Measurements from ENCODE around the gene ATG7. TPM values are rescaled to one million over a fixed set of nuclear protein-coding genes. Genes with fewer than 3 reads are reported as not detected.

Gene ATG7
- total RNA-seq, 4 donors from 2014 or later = 31.3 to 67.7 (median 51.3) TPM

DNA sequence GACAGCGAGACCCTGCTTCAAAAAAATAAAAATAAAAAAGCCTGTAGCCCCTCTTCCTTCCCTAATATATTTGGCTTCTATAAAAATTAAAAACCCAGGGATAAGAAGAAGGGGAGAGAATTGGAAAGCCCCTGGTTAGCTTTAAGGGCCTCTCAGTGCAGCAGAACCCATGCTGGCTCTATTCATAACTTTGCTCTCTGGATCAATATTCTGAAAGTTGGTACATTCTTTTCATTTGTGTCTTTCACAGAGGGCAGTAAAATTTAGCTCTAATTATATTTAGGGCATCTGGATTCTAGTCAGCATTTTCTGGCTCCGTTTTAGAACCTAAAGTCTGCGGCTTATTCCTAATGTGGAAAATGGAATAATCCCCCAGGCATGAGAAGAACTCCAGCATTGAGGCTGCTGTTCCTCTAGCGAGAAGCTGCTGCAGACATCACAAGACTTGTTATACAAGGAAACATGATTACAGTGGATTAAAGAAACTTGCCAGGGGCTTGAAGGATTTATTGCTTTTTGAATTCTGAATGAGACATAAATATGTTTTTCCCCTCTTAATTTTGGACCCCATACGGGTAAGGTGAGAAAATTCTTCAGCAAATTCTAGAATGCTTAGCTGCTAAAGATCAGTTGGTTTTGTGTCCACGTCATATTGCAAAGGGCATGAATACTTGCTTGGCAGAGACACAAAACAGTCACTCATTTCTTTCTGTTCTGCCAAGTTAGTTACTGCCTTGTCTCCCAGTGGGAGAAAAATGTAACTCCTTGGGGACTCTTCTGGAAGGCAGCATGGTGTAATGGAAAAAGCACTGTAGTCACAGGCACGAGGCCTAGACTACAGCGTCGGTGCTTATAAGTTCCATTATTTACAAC is 193.8 kb downstream of the ATG7 start:
- TF ChIP-seq, protein P1, sequence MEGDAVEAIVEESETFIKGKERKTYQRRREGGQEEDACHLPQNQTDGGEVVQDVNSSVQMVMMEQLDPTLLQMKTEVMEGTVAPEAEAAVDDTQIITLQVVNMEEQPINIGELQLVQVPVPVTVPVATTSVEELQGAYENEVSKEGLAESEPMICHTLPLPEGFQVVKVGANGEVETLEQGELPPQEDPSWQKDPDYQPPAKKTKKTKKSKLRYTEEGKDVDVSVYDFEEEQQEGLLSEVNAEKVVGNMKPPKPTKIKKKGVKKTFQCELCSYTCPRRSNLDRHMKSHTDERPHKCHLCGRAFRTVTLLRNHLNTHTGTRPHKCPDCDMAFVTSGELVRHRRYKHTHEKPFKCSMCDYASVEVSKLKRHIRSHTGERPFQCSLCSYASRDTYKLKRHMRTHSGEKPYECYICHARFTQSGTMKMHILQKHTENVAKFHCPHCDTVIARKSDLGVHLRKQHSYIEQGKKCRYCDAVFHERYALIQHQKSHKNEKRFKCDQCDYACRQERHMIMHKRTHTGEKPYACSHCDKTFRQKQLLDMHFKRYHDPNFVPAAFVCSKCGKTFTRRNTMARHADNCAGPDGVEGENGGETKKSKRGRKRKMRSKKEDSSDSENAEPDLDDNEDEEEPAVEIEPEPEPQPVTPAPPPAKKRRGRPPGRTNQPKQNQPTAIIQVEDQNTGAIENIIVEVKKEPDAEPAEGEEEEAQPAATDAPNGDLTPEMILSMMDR (IDR thresholded peaks at IDR 0.05) = no peak
- no peak for TF ChIP-seq POLR2A (IDR thresholded peaks at IDR 0.05)

GRCh38 chr3:11467875-11468274 is 195.7 kb downstream of the ATG7 start:
- intact Hi-C loops (cut with DNase I) = no loop called here
- H3K9me3 ChIP-seq = no peaks in the 10 kb centered on the region
- H3K27me3 ChIP-seq = no peaks in the 10 kb centered on the region
- no peak for TF ChIP-seq POLR2A (IDR thresholded peaks at IDR 0.05)
- TF ChIP-seq, protein P1 (IDR thresholded peaks at IDR 0.05) = no peak
- H3K4me1 ChIP-seq = peaks cover 0 to 35% (median 16%) of the 10 kb centered on the region in 3 donors
- H3K27ac ChIP-seq = peak overlapping the region in 1 of 4 donors; percentile 84
- no peak overlapping the region for H3K4me3 ChIP-seq
- no peak for DNase-seq
- 81 to 84% methylated on average over 4 of the region's 4 CpGs for WGBS, 2 donors
- H3K36me3 ChIP-seq = peaks cover 0 to 6% (median 0%) of the 10 kb centered on the region in 3 donors

More for the DNA sequence above, 193.8 kb downstream of the ATG7 start:
- peak overlapping the region; percentile 26 to 84 (median 78) for H3K27ac ChIP-seq
- intact Hi-C loops (cut with DNase I) = no loop called here
- H3K36me3 ChIP-seq = peaks cover 0 to 6% (median 0%) of the 10 kb centered on the region in 3 donors
- H3K9me3 ChIP-seq = no peaks in the 10 kb centered on the region
- no peak for DNase-seq
- H3K4me1 ChIP-seq = peaks cover 0 to 35% (median 16%) of the 10 kb centered on the region in 3 donors
- WGBS, 2 donors = 29 to 40% methylated on average over 9 of the region's 9 CpGs
- no peak overlapping the region for H3K4me3 ChIP-seq
- H3K27me3 ChIP-seq = no peaks in the 10 kb centered on the region

DNA sequence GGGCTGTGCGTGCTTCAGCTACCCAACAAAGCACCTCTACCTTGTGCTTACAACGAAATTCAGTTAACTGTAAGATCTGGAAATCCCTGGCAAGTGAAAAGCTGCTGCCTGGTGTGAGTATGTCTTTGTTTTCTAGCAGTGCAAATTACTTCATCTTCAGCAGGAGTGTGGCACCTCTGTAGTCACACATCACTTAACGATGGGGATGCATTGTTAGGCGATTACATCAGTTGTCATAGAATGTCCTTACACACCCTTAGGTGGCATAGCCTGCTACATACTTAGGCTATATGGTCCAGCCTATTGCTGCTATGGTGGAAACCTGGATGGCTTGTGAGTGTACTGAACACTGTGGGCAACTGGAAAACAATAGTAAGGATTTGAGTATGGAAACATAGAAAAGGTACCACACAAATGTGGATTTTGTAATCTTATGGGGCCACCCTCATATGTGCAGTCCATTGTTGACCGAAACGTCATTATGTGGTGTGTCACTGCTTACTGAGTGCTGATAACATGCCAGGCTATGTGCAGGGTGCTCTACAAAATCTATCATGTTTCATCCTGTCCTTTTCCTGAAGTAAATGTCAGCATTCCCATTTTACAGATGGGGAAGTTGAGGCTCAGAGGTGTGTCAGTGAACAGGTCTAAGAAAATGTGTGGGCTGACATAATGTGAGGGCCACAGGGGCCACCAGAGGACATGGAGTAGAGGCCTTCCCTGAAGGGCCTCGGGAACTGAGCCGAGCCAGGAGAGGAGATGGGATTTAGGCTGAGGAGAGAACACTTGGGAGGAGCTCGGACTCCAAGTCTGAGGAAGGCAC is 198.0 kb downstream of the ATG7 start:
- 82 to 91% methylated on average over 9 of the region's 9 CpGs for WGBS, 2 donors
- no peak for TF ChIP-seq POLR2A (IDR thresholded peaks at IDR 0.05)
- TF ChIP-seq, protein P1 (IDR thresholded peaks at IDR 0.05) = no peak
- Histone ChIP-seq H3K27me3 (no peaks in the 10 kb centered on the region), H3K4me3 (no peak overlapping the region), H3K27ac (no peak overlapping the region), H3K4me1 (peaks cover 0 to 21% (median 15%) of the 10 kb centered on the region in 3 donors), H3K36me3 (peaks cover 0 to 6% (median 0%) of the 10 kb centered on the region in 3 donors), H3K9me3 (no peaks in the 10 kb centered on the region)
- no peak for DNase-seq
- intact Hi-C loops (cut with DNase I) = no loop called here

- no peak overlapping the region for H3K27ac ChIP-seq
- no peaks in the 10 kb centered on the region for H3K9me3 ChIP-seq
- H3K4me3 ChIP-seq = no peak overlapping the region
- WGBS, 2 donors = 93 to 98% methylated on average over 6 of the region's 6 CpGs
- H3K36me3 ChIP-seq = no peaks in the 10 kb centered on the region
- no peaks in the 10 kb centered on the region for H3K27me3 ChIP-seq
- DNase-seq = no peak
- H3K4me1 ChIP-seq = peaks cover 9 to 42% (median 16%) of the 10 kb centered on the region in 3 donors
- TF ChIP-seq, protein P1 (IDR thresholded peaks at IDR 0.05) = no peak
- no peak for TF ChIP-seq POLR2A (IDR thresholded peaks at IDR 0.05)
- intact Hi-C loops (cut with DNase I) = no loop called here
These were observed 203.1 kb downstream of the ATG7 start for GRCh38 chr3:11475324-11475723.
